Activated T-cell treated with anti-CD3 and anti-CD28 coated beads, Interleukin-2, amount 50 U/mL, for 72 hours (primary cell): Measurements from ENCODE around the gene TRNAU1AP. TPM values are rescaled to one million over a fixed set of nuclear protein-coding genes. Genes with fewer than 3 reads are reported as not detected.
"Not testable (repeated sequence)": the region's sequence is repeated elsewhere in the genome, so short reads cannot be mapped to it uniquely, and the experiment has no call there.

Experiments used
- ATAC-seq, 2 donors: fragments of 150-1000 bp; cut with Tn5 transposase; replicated peaks in 1 of 2; 2 replicates each; pipeline ENCODE4 v1.10.0; 2021; ENCODE audit warnings: moderate library complexity in 2 of 2, mild to moderate bottlenecking in 1 of 2
- DNase-seq, 2 donors: peaks; one replicate each; pipeline ENCODE4 v3.0.0; 2021 to 2022; ENCODE audit warnings: mixed read lengths in 1 of 2
- H3K27ac Mint-ChIP-seq: one replicate; pipeline ENCODE4 v1.8.0; 2022; ENCODE audit warnings: mild to moderate bottlenecking, moderate library complexity, mixed read lengths
- H3K27me3 Mint-ChIP-seq: one replicate; pipeline ENCODE4 v1.8.0; 2022; ENCODE audit warnings: low read depth, mixed read lengths
- H3K36me3 Mint-ChIP-seq, 2 donors: one replicate each; pipeline ENCODE4 v1.8.0; 2022; ENCODE audit warnings: mixed read lengths in 2 of 2, mild to moderate bottlenecking in 1 of 2; ENCODE audit not compliant: insufficient read depth in 2 of 2
- H3K4me1 Mint-ChIP-seq: one replicate; pipeline ENCODE4 v1.8.0; 2022; ENCODE audit warnings: low read depth, mixed read lengths
- H3K4me3 Mint-ChIP-seq, 2 donors: one replicate each; pipeline ENCODE4 v1.8.0; 2022; ENCODE audit warnings: mild to moderate bottlenecking in 2 of 2, mixed read lengths in 2 of 2, moderate library complexity in 2 of 2
- H3K9me3 Mint-ChIP-seq, 2 donors: one replicate each; pipeline ENCODE4 v1.8.0; 2022; ENCODE audit warnings: mixed read lengths in 2 of 2
- total RNA-seq, 2 donors: library from RNA; stranded (reverse); gene quantifications; one replicate each; pipeline ENCODE4 v1.2.3, GENCODE V29; 2022

TRNAU1AP gene
- total RNA-seq, 2 donors from 2014 or later = 38.8 to 49.7 TPM

DNA sequence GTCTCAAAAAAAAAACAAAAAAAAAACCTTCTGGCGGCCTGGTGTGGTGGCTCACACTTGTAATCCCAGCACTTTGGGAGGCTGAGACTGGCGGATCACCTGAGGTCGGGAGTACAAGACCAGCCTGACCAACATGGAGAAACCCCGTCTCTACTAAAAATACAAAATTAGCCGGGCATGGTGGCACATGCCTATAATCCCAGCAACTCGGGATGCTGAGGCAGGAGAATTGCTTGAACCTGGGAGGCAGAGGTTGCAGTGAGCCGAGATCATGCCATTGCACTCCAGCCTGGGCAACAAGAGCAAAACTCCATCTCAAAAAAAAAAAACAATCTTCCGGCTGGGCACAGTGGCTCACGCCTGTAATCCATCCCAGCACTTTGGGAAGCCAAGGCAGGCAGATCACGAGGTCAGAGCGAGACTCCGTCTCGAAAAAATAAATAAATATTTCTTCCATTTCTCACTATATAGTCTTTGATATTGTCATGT is 38.4 kb upstream of the TRNAU1AP start:
- not testable (repeated sequence) for ATAC-seq, DNase-seq, H3K9me3 Mint-ChIP-seq, H3K27me3 Mint-ChIP-seq, H3K4me3 Mint-ChIP-seq
- Mint-ChIP-seq H3K4me1 (peaks cover 73% of the 10 kb centered on the region), H3K27ac (peak overlapping the region; percentile 68), H3K36me3 (peaks cover 17 to 28% of the 10 kb centered on the region in 2 donors)

DNA sequence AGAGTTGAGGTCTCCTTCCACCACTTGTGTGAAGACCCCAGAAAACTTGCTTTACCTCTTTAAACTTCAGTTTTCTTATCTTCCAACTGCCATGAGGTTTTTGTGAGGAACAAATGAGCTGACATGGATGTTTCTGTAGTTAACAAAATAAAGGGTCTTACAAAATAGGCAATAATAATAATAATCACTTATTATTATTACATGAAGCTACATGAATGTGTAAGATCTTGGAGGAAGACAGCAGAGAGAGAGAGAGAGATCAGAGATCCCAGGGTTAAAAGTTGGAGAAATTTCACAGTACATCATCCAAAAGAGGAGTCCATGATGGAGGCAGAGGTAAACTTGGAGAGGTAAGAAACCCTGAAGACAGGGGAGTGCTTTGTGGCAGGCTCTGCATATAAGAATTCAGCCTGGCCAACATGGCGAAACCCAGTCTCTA is 36.3 kb upstream of the TRNAU1AP start:
- Mint-ChIP-seq H3K27ac (no peak overlapping the region), H3K27me3 (no peaks in the 10 kb centered on the region), H3K4me3 (no peak overlapping the region), H3K4me1 (peaks cover 74% of the 10 kb centered on the region), H3K9me3 (no peaks in the 10 kb centered on the region), H3K36me3 (peaks cover 2 to 18% of the 10 kb centered on the region in 2 donors)
- no peak for DNase-seq
- ATAC-seq = no peak

DNA sequence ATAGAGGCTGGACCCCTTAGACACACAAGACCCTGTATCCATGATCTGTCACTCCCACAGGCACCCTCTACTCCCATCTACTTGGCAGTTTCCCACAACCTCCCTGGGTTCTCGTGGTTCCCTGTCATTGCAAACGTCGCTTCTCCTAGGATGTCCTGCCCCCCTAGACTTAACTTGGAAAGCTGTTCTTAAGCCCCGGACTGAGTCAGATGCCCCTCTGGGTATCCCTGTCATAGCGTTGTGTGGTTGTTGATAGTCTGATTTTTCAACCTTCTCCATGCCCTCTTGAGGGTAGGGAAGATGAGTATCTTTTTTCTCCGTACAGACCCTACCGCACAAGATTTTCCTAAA is 35.3 kb upstream of the TRNAU1AP start:
- DNase-seq (no peak), ATAC-seq (peak; percentile 5 to 18)
- Mint-ChIP-seq H3K36me3 (peaks cover 0 to 13% of the 10 kb centered on the region in 2 donors), H3K27ac (peak overlapping the region; percentile 14), H3K4me3 (peak overlapping the region; percentile 90), H3K27me3 (no peaks in the 10 kb centered on the region), H3K4me1 (peaks cover 72% of the 10 kb centered on the region), H3K9me3 (no peaks in the 10 kb centered on the region)

DNA sequence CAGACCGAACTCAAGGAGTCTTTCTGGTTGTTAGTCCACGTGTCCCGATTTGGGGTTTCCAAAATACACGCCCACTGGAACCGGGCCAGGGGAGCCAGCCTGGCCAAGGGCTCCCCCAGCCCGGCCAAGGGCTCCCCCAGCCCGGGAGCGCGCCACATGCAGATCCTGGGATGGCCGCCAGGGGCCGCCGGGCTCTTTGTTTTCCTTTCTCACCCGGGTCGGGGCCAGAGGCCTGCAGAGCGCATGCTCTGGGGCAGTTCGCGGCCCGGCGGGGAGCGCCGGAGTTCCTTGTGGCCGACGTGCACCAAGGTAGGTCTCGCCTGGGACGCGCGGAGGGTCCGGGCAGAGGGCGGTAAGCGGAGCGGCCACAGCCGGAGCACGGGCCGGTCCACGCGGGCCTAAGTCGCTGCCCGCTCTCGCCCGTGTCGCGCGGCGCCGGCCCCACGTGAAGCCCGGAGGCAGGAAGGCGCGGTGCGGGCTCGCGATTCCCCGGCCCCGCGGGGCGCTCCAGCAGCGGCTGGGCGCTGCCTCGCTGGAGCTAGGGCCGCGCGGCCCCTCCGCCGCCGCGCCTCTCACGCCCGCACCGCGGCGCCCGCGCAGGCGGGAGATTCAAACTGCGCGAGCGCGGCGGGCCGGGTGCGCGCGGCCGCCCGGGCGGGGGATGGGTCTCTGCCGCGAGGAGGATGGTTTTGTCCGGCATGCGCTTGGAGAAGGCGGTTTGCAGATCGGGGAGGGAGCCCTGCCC is 34.7 kb upstream of the TRNAU1AP start:
- peak; percentile 92 to 94 for DNase-seq
- Mint-ChIP-seq H3K27me3 (no peaks in the 10 kb centered on the region), H3K36me3 (peaks cover 0 to 10% of the 10 kb centered on the region in 2 donors), H3K9me3 (no peaks in the 10 kb centered on the region), H3K4me3 (peak overlapping the region; percentile 90), H3K4me1 (peaks cover 67% of the 10 kb centered on the region), H3K27ac (peak overlapping the region; percentile 48)
- peak; percentile 69 to 75 for ATAC-seq

DNA sequence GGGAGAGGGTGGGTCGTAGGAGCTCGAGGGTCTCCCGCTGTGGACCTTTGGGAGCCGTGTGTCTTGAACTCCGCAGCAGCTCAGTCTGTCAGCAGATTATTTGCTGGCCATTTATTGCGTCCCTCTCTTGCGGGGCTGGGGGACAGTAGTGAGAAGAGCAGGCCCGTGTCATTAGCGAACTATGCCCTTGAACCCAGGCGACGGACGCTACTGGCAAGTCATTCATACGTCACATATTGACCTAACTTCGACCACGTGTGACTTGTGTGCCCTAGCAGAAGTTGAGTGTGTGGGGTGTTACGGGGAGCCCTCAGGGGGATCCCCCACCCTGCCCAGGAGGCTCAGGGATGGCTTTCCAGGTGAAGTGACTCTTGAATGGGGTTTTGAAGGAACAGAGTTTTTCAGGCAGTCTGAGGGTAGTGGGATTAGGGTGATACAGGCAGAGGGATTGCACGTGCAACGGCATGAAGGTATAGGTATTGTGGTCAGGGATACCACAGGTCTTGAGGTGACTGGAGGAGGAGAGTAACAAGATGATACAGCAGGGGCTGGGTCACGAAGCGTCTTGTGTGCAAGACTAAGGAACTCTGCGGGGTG is 34.0 kb upstream of the TRNAU1AP start:
- Mint-ChIP-seq H3K4me1 (peaks cover 62% of the 10 kb centered on the region), H3K4me3 (peak overlapping the region; percentile 74 to 78), H3K36me3 (peaks cover 4 to 10% of the 10 kb centered on the region in 2 donors), H3K27ac (peak overlapping the region; percentile 27), H3K27me3 (no peaks in the 10 kb centered on the region), H3K9me3 (no peaks in the 10 kb centered on the region)
- DNase-seq = peak; percentile 69 to 78
- peak; percentile 68 for ATAC-seq

DNA sequence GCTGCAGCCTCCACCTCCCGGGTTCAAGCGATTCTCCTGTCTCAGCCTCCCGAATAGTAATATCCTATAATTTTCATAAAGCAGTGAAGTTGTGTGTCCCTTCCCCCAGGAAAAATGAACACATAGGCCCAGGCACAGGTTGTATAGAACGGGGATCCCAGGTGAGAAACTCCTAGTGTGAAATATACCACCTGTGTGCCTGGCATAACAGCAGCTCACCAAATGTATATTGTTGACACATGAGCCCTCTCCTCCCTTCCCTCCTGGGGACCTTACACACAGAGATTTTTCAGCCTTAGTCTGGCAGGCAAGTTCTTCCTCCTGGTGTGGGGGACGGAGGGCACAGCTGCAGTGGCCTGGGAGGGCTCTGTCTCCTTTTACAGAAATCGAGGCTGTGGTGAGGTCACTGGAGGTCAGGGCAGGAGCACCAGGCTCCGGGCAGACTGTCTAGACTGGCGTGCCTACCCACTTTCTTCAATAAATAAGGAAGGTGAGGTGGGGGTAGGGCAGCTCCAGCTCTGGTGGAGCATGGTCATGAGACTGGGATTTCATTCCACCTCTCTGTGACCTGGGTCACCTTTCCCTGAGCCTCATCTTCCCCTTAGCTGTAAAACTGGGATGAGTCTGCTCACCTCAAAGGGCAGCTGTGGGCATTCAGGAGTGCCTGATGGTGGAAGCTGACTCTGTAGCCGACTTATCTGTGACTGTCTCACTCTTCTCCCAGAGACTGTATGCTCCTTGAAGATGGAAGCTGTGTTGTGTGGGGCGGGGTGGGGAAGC is 32.7 kb upstream of the TRNAU1AP start:
- peaks cover 54% of the 10 kb centered on the region for H3K4me1 Mint-ChIP-seq
- H3K9me3 Mint-ChIP-seq = no peaks in the 10 kb centered on the region
- peak overlapping the region; percentile 45 to 60 for H3K4me3 Mint-ChIP-seq
- DNase-seq (no peak), ATAC-seq (no peak)
- H3K27ac Mint-ChIP-seq = no peak overlapping the region
- peaks cover 6 to 7% of the 10 kb centered on the region in 2 donors for H3K36me3 Mint-ChIP-seq
- H3K27me3 Mint-ChIP-seq = no peaks in the 10 kb centered on the region

DNA sequence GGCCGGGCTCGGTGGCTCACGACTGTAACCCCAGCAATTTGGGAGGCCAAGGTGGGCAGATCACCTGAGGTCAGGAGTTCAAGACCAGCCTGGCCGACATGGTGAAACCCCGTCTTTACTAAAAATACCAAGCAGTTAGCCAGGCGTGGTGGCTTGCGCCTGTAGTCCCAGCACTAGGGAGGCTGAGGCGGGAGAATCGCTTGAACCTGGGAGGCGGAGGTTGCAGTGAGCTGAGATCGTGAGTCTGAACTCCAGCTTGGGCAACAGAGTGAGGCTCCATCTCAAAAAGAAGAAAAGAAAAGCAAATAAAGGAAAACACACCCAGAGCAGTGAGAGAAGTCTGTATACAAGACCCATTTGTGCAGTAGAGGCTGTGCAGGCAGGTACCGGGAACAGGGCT is 32.1 kb upstream of the TRNAU1AP start:
- H3K27ac Mint-ChIP-seq, DNase-seq, H3K36me3 Mint-ChIP-seq, H3K27me3 Mint-ChIP-seq, H3K9me3 Mint-ChIP-seq, ATAC-seq, H3K4me3 Mint-ChIP-seq: not testable (repeated sequence)
- peaks cover 54% of the 10 kb centered on the region for H3K4me1 Mint-ChIP-seq

DNA sequence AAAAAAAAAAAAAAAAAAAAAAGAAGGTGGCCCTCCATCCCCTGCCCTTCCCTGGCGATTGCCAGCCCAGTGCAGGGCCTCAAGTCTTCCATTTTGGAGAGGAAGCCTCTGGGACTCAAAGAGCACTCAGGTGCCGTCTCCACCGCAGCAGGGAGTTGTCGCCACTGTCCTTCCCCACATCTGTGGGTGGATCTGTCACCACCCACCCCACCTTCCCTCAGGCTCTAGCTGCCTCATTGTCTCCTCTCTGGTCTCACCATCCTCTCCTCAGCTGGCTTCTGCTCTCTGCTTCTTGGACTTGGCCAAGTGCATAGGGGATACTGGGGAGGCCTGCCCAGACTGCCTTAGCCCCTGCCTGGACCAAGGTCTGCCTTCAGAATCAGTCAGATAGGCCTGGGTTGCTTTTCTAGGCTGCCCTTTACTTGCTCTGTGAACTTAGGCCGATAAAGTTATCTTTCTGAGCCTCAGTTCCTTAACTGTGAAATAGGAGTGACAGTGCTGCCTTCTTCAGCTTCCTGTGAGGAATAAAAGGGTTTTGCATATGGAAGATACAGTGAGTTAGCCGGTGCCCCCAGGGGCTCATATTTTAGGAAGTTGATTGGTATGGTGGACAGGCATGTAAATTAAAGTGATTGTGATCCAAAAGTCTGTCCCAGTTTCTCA is 31.3 kb upstream of the TRNAU1AP start:
- Mint-ChIP-seq H3K36me3 (peaks cover 6 to 7% of the 10 kb centered on the region in 2 donors), H3K9me3 (no peaks in the 10 kb centered on the region), H3K4me1 (peaks cover 50% of the 10 kb centered on the region), H3K27ac (no peak overlapping the region), H3K27me3 (no peaks in the 10 kb centered on the region), H3K4me3 (no peak overlapping the region)
- ATAC-seq (no peak), DNase-seq (no peak)

DNA sequence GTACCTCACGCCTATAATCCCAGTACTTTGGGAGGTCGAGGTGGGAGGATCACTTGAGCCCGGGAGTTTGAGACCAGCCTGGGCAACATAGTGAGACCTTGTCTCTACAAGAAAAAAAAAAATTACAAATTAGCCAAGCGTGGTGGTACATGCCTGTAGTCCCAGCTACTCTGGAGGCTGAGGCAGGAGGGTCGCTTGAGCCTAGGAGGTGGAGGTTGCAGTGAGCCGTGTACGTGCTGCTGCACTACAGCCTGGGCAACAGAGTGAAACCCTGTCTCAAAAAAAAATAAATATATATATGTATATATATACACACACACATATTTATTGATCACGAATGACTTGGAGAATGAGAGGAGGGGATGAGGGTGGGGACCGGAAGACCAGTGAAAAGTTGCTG is 30.3 kb upstream of the TRNAU1AP start:
- H3K9me3 Mint-ChIP-seq, ATAC-seq, H3K4me3 Mint-ChIP-seq, DNase-seq, H3K27me3 Mint-ChIP-seq, H3K36me3 Mint-ChIP-seq, H3K27ac Mint-ChIP-seq: not testable (repeated sequence)
- H3K4me1 Mint-ChIP-seq = peaks cover 41% of the 10 kb centered on the region

DNA sequence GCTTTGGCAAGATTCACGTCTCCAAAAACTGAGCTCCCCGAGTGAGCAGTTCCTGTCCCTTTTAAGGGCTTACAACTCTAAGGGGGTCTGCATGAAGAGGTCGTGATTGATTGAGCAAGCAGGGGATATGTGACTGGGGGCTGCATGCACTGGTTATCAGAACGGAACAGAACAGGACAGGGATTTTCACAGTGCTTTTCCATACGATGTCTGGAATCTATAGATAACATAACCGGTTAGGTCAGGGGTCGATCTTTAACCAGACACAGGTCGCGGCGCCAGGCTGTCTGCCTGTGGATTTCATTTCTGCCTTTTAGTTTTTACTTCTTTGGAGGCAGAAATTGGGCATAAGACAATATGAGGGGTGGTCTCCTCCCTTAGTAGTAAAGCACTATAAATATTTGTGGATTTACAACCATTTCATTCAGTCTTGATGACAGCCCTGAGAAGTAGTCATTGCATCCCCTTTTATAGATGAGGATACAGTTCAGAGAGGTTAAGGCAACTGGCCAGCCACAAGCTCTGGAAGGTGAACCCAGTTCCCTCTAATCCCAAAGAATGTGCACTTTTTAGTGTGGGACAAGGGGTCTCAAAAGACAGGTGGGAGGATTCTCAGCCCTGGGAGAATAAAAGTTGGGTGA is 27.8 kb upstream of the TRNAU1AP start:
- DNase-seq, H3K9me3 Mint-ChIP-seq, H3K4me3 Mint-ChIP-seq, ATAC-seq, H3K27ac Mint-ChIP-seq, H3K27me3 Mint-ChIP-seq: not testable (repeated sequence)
- Mint-ChIP-seq H3K4me1 (peaks cover 20% of the 10 kb centered on the region), H3K36me3 (peaks cover 6 to 10% of the 10 kb centered on the region in 2 donors)

DNA sequence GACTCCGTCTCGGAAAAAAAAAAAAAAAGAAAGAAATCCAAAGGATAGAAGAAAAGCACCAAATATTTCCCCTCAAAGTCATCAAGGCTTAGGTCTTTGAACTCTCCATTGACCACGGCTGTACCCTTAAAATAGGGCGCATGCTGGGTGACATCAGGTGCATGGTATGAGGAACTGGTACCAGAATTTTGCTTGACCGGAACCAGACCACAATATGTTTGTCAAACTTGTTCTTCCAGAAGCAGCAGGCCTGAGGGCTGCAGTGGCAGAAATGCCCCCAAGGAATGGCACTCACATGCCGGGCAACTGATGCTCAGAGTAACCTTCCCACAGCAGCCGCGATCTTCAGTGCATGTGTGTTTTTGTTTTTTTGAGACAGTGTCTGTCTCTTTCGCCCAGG is 26.0 kb upstream of the TRNAU1AP start:
- Mint-ChIP-seq H3K27ac (no peak overlapping the region), H3K36me3 (peaks cover 6 to 14% of the 10 kb centered on the region in 2 donors), H3K4me3 (no peak overlapping the region), H3K9me3 (no peaks in the 10 kb centered on the region), H3K27me3 (no peaks in the 10 kb centered on the region), H3K4me1 (peaks cover 4% of the 10 kb centered on the region)
- ATAC-seq (no peak), DNase-seq (no peak)

DNA sequence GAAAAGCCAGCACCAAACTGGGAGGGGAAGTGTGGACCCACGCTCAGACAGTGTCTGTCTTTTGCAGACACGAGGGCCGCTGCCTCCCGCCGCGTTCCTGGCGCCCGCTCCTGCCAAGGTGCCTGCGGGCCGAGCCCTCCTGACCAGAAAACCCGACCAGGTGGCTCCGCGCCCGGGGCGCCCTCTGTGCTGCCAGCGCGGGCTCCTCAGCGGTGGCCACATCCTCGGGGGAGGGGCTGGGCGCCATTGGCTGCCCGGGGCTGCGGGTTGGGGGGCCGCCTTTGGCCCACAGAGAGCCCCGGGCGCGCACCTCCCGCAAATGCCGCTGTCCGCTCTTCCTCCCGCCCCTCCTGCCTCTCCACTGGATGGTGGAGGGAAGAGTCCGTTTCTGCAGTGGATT is 22.4 kb upstream of the TRNAU1AP start:
- DNase-seq (no peak), ATAC-seq (no peak)
- H3K9me3 Mint-ChIP-seq = no peaks in the 10 kb centered on the region
- no peaks in the 10 kb centered on the region for H3K4me1 Mint-ChIP-seq
- H3K36me3 Mint-ChIP-seq = peaks cover 5 to 16% of the 10 kb centered on the region in 2 donors
- no peaks in the 10 kb centered on the region for H3K27me3 Mint-ChIP-seq
- no peak overlapping the region for H3K27ac Mint-ChIP-seq
- no peak overlapping the region for H3K4me3 Mint-ChIP-seq
